Heart left ventricle (tissue), 16 donors: Measurements from ENCODE around the gene CYBRD1. TPM values are rescaled to one million over a fixed set of nuclear protein-coding genes. Genes with fewer than 3 reads are reported as not detected.

Experiments used
- ATAC-seq, 4 donors: fragments of 200-7000 bp; cut with Tn5 transposase; one replicate each; pipeline ENCODE4 v1.9.1; 2020 to 2022; ENCODE audit warnings: moderate library complexity in 4 of 4, mild to moderate bottlenecking in 3 of 4, moderate number of reproducible peaks in 1 of 4
- DNase-seq, 5 donors: peaks; one replicate each; pipeline ENCODE4 v3.0.0-alpha.2; 2020
- H3K27ac ChIP-seq, 12 donors: fragments of 200-600 bp; sonication (generic) in 4 of 12; one replicate each; pipeline versions ENCODE4 v1.5.0 to v1.8.0; 2016 to 2022; ENCODE audit warnings: mild to moderate bottlenecking in 2 of 12
- H3K27me3 ChIP-seq, 9 donors: fragments of 200-600 bp; sonication (generic) in 2 of 9; one replicate each; pipeline versions ENCODE4 v1.5.1 to v1.8.0; 2016 to 2022; ENCODE audit warnings: mild to moderate bottlenecking in 3 of 9
- H3K36me3 ChIP-seq, 9 donors: fragments of 200-600 bp; sonication (generic) in 2 of 9; one replicate each; pipeline versions ENCODE4 v1.5.0 to v1.8.0; 2018 to 2022; ENCODE audit warnings: mild to moderate bottlenecking in 2 of 9
- H3K4me1 ChIP-seq, 12 donors: fragments of 200-600 bp; sonication (generic) in 4 of 12; one replicate each; pipeline versions ENCODE4 v1.5.0 to v1.8.0; 2016 to 2022; ENCODE audit warnings: mild to moderate bottlenecking in 3 of 12
- H3K4me3 ChIP-seq, 12 donors: fragments of 200-600 bp; sonication (generic) in 4 of 12; one replicate each; pipeline versions ENCODE4 v1.5.0 to v1.8.0; 2017 to 2022; ENCODE audit warnings: mild to moderate bottlenecking in 9 of 12, moderate library complexity in 4 of 12
- H3K9me3 ChIP-seq, 12 donors: fragments of 200-600 bp; sonication (generic) in 4 of 12; one replicate each; pipeline versions ENCODE4 v1.5.0 to v1.8.0; 2016 to 2022; ENCODE audit warnings: mild to moderate bottlenecking in 1 of 12
- CTCF ChIP-seq, 12 donors: fragments of 200-600 bp; sonication (generic) in 4 of 12; IDR thresholded peaks; one replicate each; pipeline versions ENCODE4 v1.5.0 to v1.8.0; 2018 to 2022; ENCODE audit warnings: antibody characterized with exemption in 12 of 12, mild to moderate bottlenecking in 5 of 12
- POLR2A ChIP-seq, 2 donors: fragments of 450-650 bp; IDR thresholded peaks; one replicate each; pipeline ENCODE4 v1.6.1; 2017; ENCODE audit warnings: antibody characterized with exemption in 2 of 2, mild to moderate bottlenecking in 2 of 2, moderate library complexity in 2 of 2
- WGBS, 4 donors: extraction: QIAGEN DNeasy Blood & Tissue Kit in 2 of 4; methylation state at CpG; one replicate each; pipeline versions ENCODE4 v1.1.5 to v1.1.7; 2013 to 2018; 5-methylcytosine and 5-hydroxymethylcytosine counted together
- intact Hi-C, 10 donors: fragments of 100-400 bp; cut with DNase I; formaldehyde crosslinking; loops; one replicate each; pipeline versions ENCODE4 v1.11.1 to v1.14.2; 2022
- polyA plus RNA-seq, 2 donors: library from polyadenylated mRNA; stranded (reverse); fragments of 200-250 nt; gene quantifications; one replicate each; pipeline ENCODE4 v1.2.3, GENCODE V29; 2013
- total RNA-seq, 9 donors: library from RNA; depleted of rRNA in 2 of 9; stranded (reverse); fragments of >200 nt in 2 of 9; fragmentation: NEBNext Ultra II Directional in 3 of 9; extraction: Animal tissue kit (Norgen Biotek cat#: 25700) in 3 of 9; gene quantifications; one replicate each; pipeline versions ENCODE4 v1.1.0 to v1.2.4, GENCODE V29; 2016 to 2023
- donor health status: ischemic (EF 13 %, LVEDD 7.1; RV severe dilation, severe dysfunction).
- donor health status: healthy with polysubstance abuse.
- donor health status: DM: no; HTN: yes; CAD: no.
- donor health status: DM: no; HTN: no; CAD: no.
- donor health status: ischemic (EF 25% LVEDD 6.9; RV normal size, moderate dysfunction).
- donor health status: ischemic (EF 25% LVEDD 5.7; RV mildly dilated, moderate dysfunction).
- donor health status: healthy.
- donor health status: DM: yes; HTN: yes; CAD: no.
- donor health status: ischemic (EF 35%, LVEDD 5.7; RV mildly dilated, moderate dysfunction).
- donor health status: nonischemic (EF 11% LVEDD 7.7; RV severe dilation, severe dysfunction).
- donor health status: DM: yes; HTN: yes; CAD: no.
- donor health status: PGD.
- donor health status: ischemic (EF 29% LVEDD 5.4; RV normal size, mild dysfunction).
- donor health status: nonischemic (EF 23%, LVEDD 6.1; RV moderate dilation, normal function).

The CYBRD1 gene
- total and polyA plus RNA-seq, 11 donors, result 19.3 to 138 (median 47.9) TPM

GRCh38 chr2:171483793-171484192 is 38.5 kb upstream of the CYBRD1 start:
- Histone ChIP-seq H3K36me3 (peaks cover 0 to 69% (median 41%) of the 10 kb centered on the region in 9 donors), H3K4me3 (no peak overlapping the region), H3K9me3 (peaks cover 0 to 1% (median 0%) of the 10 kb centered on the region in 12 donors), H3K27me3 (no peaks in the 10 kb centered on the region), H3K27ac (no peak overlapping the region), H3K4me1 (no peaks in the 10 kb centered on the region)
- ATAC-seq (no peak), DNase-seq (no peak)
- WGBS, 4 donors, result 74 to 83% (median 78%) methylated on average over 2 of the region's 2 CpGs
- intact Hi-C loops, result no loop called here
- TF ChIP-seq POLR2A (IDR thresholded peaks at IDR 0.05), result no peak
- TF ChIP-seq CTCF (IDR thresholded peaks at IDR 0.05), result no peak

- H3K4me1 ChIP-seq, result no peaks in the 10 kb centered on the region
- WGBS, 4 donors, result 80 to 85% (median 82%) methylated on average over 1 of the region's 1 CpG
- H3K4me3 ChIP-seq, result no peak overlapping the region
- no peaks in the 10 kb centered on the region for H3K27me3 ChIP-seq
- H3K27ac ChIP-seq, result no peak overlapping the region
- DNase-seq (no peak), ATAC-seq (no peak)
- peaks cover 0 to 56% (median 37%) of the 10 kb centered on the region in 9 donors for H3K36me3 ChIP-seq
- TF ChIP-seq CTCF (IDR thresholded peaks at IDR 0.05) (no peak), POLR2A (IDR thresholded peaks at IDR 0.05) (no peak)
- intact Hi-C loops, result no loop called here
- peaks cover 0 to 8% (median 0%) of the 10 kb centered on the region in 12 donors for H3K9me3 ChIP-seq
These were observed 37.2 kb upstream of the CYBRD1 start for GRCh38 chr2:171485116-171485515.

GRCh38 chr2:171487201-171487600 is 35.1 kb upstream of the CYBRD1 start:
- TF ChIP-seq POLR2A (IDR thresholded peaks at IDR 0.05) (no peak), CTCF (IDR thresholded peaks at IDR 0.05) (no peak)
- DNase-seq, result no peak
- Histone ChIP-seq H3K4me1 (no peaks in the 10 kb centered on the region), H3K9me3 (peaks cover 0 to 8% (median 0%) of the 10 kb centered on the region in 12 donors), H3K36me3 (peaks cover 0 to 35% (median 19%) of the 10 kb centered on the region in 9 donors), H3K27ac (no peak overlapping the region), H3K27me3 (no peaks in the 10 kb centered on the region), H3K4me3 (no peak overlapping the region)
- 95 to 99% (median 97%) methylated on average over 6 of the region's 6 CpGs for WGBS, 4 donors
- ATAC-seq, result no peak
- intact Hi-C loops, result no loop called here

GRCh38 chr2:171487803-171488259 is 34.4 kb upstream of the CYBRD1 start:
- DNase-seq (no peak), ATAC-seq (no peak)
- Histone ChIP-seq H3K4me1 (no peaks in the 10 kb centered on the region), H3K4me3 (no peak overlapping the region), H3K36me3 (peaks cover 0 to 31% (median 19%) of the 10 kb centered on the region in 9 donors), H3K9me3 (peaks cover 0 to 8% (median 0%) of the 10 kb centered on the region in 12 donors), H3K27me3 (no peaks in the 10 kb centered on the region), H3K27ac (no peak overlapping the region)
- intact Hi-C loops, result no loop called here
- no peak for TF ChIP-seq POLR2A (IDR thresholded peaks at IDR 0.05)
- TF ChIP-seq CTCF (IDR thresholded peaks at IDR 0.05), result no peak
- 69 to 81% (median 77%) methylated on average over 4 of the region's 4 CpGs for WGBS, 4 donors
